Measurements from ENCODE around the gene AKR1D1.

- TF ChIP-seq ZBTB7A (IDR thresholded peaks at IDR 0.05; ENCODE audit: low read depth) (no peak), MAX (IDR thresholded peaks at IDR 0.05) (no peak), REST (IDR thresholded peaks at IDR 0.05; ENCODE audit: low read depth) (no peak), CEBPB (IDR thresholded peaks at IDR 0.05) (no peak), FOXM1 (IDR thresholded peaks at IDR 0.05; ENCODE audit: borderline replicate concordance, low read depth) (no peak), EP300 (IDR thresholded peaks at IDR 0.05; ENCODE audit: borderline replicate concordance) (no peak), CREB1 (IDR thresholded peaks at IDR 0.05; ENCODE audit: low read depth) (no peak)
Observed at GRCh38 chr7:138074121-138074520, 2.1 kb upstream of the AKR1D1 start.
